ENCODE results near the gene ACTN1. TPM values are rescaled to one million over a fixed set of nuclear protein-coding genes. Genes with fewer than 3 reads are reported as not detected.
A peak's percentile ranks its signal among the peaks of the same experiment; 100 is the strongest.

Gene ACTN1
- total and polyA plus RNA-seq, 11 donors = 48.4 to 252 (median 104) TPM

DNA sequence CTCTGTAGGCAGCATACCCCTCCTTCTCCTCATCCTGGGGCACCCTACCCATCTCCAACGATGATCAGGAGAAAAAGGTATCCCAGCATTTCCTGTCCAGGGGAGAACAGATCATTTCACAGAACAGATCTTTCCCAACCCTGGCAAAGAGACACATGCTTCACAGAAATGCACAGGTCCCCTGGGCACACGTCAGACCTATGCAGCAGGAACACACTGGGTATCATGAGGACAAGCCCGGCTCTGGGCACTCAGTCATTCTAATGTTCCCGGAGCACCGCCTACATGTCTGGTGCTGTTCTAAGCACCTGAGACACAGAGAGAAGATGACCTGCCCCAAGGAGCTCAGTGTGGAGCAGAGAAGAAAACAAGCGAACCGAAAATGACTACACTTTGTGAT lies 56.2 kb downstream of the ACTN1 start:
- WGBS, 4 donors = 68 to 79% (median 70%) methylated on average over 7 of the region's 7 CpGs
- ATAC-seq (peak in 3 of 4 donors; percentile 19 to 47 (median 41)), DNase-seq (no peak)
- Histone ChIP-seq H3K27ac (peak overlapping the region in 9 of 12 donors; percentile 32 to 98 (median 52)), H3K4me1 (peaks cover 7 to 57% (median 33%) of the 10 kb centered on the region in 12 donors), H3K36me3 (peaks cover 0 to 66% (median 30%) of the 10 kb centered on the region in 9 donors), H3K9me3 (peaks cover 0 to 11% (median 0%) of the 10 kb centered on the region in 12 donors), H3K27me3 (no peaks in the 10 kb centered on the region), H3K4me3 (no peak overlapping the region)
- intact Hi-C loops (cut with DNase I) = loop anchor here in 1 of 10 donors (5.0 kb wide), 1 partner anchor 54 kb away; the partner anchor contains the start of gene ACTN1
- TF ChIP-seq CTCF (IDR thresholded peaks at IDR 0.05) (no peak), POLR2A (IDR thresholded peaks at IDR 0.05) (no peak)

- TF ChIP-seq CTCF (IDR thresholded peaks at IDR 0.05) (no peak), POLR2A (IDR thresholded peaks at IDR 0.05) (no peak)
- peak overlapping the region in 10 of 12 donors; percentile 24 to 98 (median 45) for H3K27ac ChIP-seq
- no peaks in the 10 kb centered on the region for H3K27me3 ChIP-seq
- peaks cover 0 to 73% (median 35%) of the 10 kb centered on the region in 9 donors for H3K36me3 ChIP-seq
- no peak overlapping the region for H3K4me3 ChIP-seq
- peaks cover 7 to 52% (median 31%) of the 10 kb centered on the region in 12 donors for H3K4me1 ChIP-seq
- peaks cover 0 to 11% (median 0%) of the 10 kb centered on the region in 12 donors for H3K9me3 ChIP-seq
- WGBS, 4 donors = 28 to 83% (median 39%) methylated on average over 3 to 6 of the region's 6 CpGs
- peak in 3 of 5 donors; percentile 38 to 46 (median 44) for DNase-seq
- intact Hi-C loops (cut with DNase I) = loop anchor here in 1 of 10 donors (5.0 kb wide), 1 partner anchor 55 kb away; the partner anchor contains the start of gene ACTN1
- ATAC-seq = peak in 2 of 4 donors; percentile 37 to 61
These were observed 56.9 kb downstream of the ACTN1 start for GRCh38 chr14:68922201-68922621.

- peak overlapping the region in 9 of 12 donors; percentile 19 to 98 (median 45) for H3K27ac ChIP-seq
- no peak for DNase-seq
- H3K4me3 ChIP-seq = no peak overlapping the region
- H3K36me3 ChIP-seq = peaks cover 0 to 78% (median 39%) of the 10 kb centered on the region in 9 donors
- intact Hi-C loops (cut with DNase I) = loop anchor here in 1 of 10 donors (5.0 kb wide), 1 partner anchor 56 kb away; the partner anchor contains the start of gene ACTN1
- no peaks in the 10 kb centered on the region for H3K27me3 ChIP-seq
- H3K9me3 ChIP-seq = peaks cover 0 to 9% (median 0%) of the 10 kb centered on the region in 12 donors
- ATAC-seq = no peak
- peaks cover 7 to 51% (median 31%) of the 10 kb centered on the region in 12 donors for H3K4me1 ChIP-seq
- TF ChIP-seq POLR2A (IDR thresholded peaks at IDR 0.05) (no peak), CTCF (IDR thresholded peaks at IDR 0.05) (peak in 2 of 12 donors; percentile 7 to 8)
These were observed 57.4 kb downstream of the ACTN1 start for GRCh38 chr14:68921666-68922065.

DNA sequence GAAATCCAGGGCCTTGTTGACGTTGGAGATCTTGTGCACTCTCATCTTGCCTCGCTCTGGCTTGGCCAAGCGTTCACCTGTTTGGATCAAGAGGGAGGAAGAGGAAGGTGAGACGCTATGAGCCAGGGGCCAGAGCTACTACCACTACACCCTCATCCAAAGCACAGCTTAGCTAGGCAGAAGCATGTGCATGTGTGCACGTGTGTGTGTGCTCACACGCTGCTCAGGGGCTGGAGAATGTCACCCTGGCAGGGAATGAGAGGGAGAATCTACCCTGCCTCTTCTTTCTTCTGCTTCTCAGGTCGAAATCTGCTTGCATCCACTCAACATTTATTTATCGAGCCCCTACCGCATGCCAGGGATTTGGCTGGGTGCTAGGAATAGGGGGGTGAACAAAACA lies 58.1 kb downstream of the ACTN1 start:
- Histone ChIP-seq H3K4me1 (peaks cover 7 to 51% (median 31%) of the 10 kb centered on the region in 12 donors), H3K4me3 (no peak overlapping the region), H3K27ac (peak overlapping the region in 3 of 12 donors; percentile 80 to 98 (median 81)), H3K36me3 (peaks cover 0 to 84% (median 45%) of the 10 kb centered on the region in 9 donors), H3K9me3 (peaks cover 0 to 3% (median 0%) of the 10 kb centered on the region in 12 donors), H3K27me3 (no peaks in the 10 kb centered on the region)
- DNase-seq = no peak
- no peak for TF ChIP-seq CTCF (IDR thresholded peaks at IDR 0.05)
- no peak for TF ChIP-seq POLR2A (IDR thresholded peaks at IDR 0.05)
- no peak for ATAC-seq
- intact Hi-C loops (cut with DNase I) = loop anchor here in 1 of 10 donors (5.0 kb wide), 1 partner anchor 56 kb away; the partner anchor contains the start of gene ACTN1
- 85 to 89% (median 89%) methylated on average over 9 of the region's 9 CpGs for WGBS, 4 donors
